ENCODE data around the gene SETD4.
"Not testable (repeated sequence)": the region's sequence is repeated elsewhere in the genome, so short reads cannot be mapped to it uniquely, and the experiment has no call there.

SETD4 gene

DNA sequence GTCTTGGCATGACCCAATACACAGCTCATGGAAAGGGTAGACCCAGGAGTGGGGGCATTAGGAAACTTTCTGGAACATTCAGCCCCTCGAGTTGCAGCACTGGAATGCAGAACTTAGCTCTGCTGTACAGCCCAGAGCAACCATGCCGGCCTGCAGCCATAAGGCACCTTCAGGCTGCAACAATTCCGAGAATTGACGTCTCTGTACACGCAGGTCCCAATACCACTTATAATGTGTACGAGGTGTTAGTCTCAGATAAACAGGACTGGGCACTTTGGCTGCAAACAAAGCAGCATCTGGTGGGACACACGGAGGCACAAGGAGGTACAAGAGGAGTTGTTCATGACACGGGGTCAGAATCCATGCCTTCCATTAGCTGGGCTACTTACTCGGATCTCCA, 17.4 kb upstream of the SETD4 start:
- no peak for DNase-seq (ENCODE audit: low spot score)

DNA sequence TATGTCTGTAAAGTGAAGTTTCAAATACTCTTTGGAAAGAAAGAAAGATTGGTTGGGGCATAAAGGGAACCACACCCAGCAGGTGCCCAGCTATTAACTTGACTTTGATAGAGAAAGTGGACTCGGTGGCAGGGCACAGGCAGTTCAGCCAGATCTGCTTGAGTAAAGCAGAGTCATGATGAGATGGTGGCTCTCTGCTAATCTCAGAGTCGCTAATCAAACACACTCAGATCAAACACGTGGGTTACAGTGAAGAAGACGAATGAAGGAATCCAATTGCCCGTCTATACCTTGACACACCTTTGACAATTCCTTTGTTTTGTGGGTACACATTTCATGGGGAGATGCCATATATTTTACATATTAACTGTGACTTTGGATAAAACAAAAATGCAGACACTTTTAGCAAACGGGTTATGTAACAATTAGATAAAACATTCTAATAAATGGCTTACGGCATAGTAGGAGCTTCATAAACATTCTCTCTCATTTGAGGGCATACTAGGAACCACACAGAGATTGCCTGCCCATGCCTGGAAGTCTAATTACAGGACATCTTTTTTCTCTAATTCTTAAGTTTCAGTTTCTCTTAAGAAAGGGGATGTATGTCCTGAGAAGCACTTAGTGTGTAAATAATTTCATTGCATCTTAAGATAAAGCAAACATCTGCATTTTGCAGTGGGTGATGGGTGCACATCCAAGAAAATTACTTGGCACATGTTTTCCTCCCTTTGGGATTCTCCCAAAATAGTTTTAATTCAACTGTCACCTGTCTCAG, 16.7 kb upstream of the SETD4 start:
- DNase-seq (ENCODE audit: low spot score), result no peak

DNA sequence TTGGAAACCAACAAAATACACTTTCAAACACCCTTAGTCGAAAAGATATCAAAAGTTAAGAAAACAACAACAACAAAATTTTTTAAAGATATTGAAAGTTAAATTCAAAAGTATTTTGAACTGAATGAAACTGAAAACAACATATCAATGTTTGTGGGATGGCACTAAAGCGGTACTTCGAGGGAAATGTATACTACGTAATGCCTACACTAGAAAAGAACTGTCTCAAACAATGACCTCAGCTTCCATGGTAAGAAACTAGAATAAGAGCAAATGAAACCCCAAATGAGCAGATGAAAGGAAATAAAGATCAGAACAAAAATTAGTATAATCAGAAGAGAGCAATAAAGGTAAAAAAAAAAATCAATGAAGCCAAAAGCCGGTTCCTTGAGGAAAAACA, 15.6 kb upstream of the SETD4 start:
- DNase-seq (ENCODE audit: low spot score), result no peak

DNA sequence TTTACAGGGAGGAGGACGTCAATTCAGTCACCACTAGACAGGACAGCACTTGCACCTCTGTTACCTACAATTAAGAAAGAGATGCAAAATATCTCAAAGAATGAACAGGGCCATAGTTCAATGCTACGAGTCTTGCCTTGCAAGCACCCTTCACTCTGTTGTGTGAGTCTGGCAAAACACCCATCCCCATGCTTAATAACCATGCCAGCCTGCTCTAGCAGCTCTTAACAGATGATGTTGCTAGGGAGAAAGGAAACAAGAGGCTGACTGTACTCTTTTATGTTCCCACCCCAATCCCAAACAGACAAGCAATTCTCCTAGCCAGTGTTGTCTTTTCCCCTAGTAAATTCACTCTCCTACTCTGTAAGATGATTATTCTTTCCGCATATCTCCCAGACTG, 14.8 kb upstream of the SETD4 start:
- DNase-seq (ENCODE audit: low spot score), result no peak

DNA sequence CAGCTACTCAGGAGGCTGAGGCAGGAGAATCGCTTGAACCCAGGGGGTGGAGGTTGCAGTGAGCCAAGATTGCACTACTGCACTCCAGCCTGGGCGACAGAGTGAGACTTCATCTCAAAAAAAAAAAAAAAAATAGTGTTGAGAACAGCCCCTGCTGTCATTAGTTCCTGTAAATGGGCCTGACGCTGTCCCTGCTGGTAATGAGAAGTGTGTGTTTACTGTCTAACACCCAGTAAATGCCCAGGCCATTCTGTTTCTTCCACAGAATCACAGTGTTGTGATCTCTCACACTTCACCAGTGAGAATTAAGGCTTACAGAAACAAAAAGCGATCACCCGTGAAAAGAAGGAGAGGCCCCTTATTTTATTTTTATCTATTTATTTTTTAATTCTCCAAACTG, 13.6 kb upstream of the SETD4 start:
- DNase-seq (ENCODE audit: low spot score), result not testable (repeated sequence)

DNA sequence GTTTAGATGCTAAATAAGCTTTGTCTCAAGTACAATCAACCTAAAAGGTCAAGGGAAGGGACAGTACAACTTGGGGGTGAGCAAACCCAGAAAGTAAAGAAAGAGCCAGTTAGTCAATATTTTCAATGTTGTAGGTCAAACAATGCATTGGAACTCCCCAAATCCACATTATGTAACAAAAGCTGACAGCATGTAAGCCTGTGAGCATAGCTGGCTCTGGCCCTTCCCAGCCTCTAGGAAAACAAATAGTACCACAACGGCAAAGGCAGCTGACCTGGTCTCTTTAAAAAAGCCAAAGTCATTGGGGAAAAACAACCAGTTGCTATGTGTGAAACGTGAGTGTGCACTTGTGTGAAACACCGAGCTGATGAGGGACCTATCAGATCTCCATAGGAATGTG, 12.9 kb upstream of the SETD4 start:
- DNase-seq (ENCODE audit: low spot score), result no peak

DNA sequence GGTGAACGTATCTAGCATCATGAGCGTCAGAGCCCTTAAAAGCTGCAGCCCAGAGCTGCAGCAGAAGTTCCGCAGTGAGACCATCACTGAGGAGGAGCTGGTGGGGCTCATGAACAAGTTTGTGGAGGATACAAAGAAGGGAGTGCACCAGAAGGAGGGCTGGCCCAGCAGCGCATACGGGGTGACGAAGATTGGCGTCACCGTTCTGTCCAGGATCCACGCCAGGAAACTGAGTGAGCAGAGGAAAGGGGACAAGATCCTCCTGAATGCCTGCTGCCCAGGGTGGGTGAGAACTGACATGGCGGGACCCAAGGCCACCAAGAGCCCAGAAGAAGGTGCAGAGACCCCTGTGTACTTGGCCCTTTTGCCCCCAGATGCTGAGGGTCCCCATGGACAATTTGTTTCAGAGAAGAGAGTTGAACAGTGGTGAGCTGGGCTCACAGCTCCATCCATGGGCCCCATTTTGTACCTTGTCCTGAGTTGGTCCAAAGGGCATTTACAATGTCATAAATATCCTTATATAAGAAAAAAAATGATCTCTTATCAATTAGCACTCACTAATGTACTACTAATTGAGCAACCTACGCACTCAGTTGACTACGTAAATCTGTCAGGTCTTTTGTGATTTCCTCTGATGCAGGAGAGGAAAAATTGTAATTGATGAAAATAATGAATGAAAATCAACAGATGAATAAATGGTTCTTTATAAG, 12.3 kb upstream of the SETD4 start:
- DNase-seq (ENCODE audit: low spot score), result no peak

DNA sequence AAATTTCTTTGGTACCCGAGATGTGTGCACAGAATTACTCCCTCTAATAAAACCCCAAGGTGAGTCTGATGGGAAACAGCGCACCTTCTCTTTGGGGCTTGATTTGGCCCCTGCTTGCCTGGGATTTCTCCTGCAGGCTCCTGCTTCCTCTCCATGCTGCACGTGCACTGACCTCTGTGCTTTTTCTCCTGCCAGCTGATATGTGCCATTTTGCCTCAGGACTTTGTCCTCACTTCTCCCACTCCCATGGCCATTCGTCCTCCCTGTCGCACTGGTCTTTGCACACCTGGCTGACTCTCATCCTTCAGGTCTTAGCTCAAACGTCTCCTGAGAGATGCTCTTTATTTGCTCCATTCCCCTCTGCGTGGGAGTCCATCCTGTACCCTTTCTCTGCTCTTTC, 10.7 kb upstream of the SETD4 start:
- no peak for DNase-seq (ENCODE audit: low spot score)

DNA sequence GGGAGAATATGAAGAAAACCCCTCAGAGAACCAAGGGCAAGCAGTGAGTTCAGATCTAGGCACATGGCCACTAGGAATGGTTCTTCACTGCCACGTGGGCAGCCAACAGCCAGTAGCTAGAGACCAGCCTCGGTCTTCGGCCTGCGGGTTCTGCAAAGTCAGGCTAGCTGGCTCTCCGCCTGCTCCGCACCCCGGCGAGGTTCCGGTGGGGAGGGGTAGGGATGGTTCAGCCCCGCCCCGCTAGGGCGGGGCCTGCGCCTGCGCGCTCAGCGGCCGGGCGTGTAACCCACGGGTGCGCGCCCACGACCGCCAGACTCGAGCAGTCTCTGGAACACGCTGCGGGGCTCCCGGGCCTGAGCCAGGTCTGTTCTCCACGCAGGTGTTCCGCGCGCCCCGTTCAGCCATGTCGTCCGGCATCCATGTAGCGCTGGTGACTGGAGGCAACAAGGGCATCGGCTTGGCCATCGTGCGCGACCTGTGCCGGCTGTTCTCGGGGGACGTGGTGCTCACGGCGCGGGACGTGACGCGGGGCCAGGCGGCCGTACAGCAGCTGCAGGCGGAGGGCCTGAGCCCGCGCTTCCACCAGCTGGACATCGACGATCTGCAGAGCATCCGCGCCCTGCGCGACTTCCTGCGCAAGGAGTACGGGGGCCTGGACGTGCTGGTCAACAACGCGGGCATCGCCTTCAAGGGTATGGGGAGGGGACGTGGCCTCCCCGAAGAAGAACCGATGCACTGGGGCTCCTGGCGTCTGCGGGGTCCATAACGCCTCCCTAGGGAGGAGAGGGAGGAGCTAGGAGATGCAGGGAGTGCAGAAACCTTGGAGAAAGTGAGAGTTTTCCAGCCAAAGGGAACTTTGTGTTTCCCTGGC, 9.6 kb upstream of the SETD4 start, which contains the start of gene CBR1:
CBR1 (plus strand) TSS at position 312 of the 871 bp plus-strand sequence; CDS start at position 404, 92 bp downstream.
- DNase-seq (ENCODE audit: low spot score), result peak; percentile 84

DNA sequence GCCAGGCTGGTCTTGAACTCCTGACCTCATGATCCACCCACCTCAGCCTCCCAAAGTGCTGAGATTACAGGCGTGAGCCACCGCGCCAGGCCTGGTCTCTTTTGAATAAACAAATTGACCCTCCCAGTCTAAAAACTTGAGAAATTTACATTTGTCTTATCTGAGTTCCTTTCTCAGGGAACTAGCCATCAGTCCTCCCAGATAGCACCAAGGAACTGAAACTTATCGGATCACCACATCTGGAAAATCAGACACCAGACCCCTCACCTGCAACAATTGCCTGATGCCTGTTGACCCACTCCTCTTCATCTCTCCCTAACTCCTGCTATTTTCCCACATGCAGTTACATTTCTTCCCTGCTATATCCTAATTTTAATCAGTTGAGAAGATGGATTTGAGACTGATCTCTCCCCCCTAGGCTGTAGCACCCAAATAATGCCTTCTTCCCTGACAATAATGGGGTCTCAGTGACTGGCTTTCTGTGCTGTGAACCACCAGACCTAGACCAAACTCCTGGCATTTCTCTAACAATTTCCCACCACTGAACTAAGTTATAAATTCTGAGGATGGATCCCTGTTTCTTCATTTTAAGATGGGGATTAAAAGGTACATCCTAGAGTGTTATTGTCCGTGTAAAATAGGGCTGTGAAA, 8.5 kb upstream of the SETD4 start:
- no peak for DNase-seq (ENCODE audit: low spot score)

DNA sequence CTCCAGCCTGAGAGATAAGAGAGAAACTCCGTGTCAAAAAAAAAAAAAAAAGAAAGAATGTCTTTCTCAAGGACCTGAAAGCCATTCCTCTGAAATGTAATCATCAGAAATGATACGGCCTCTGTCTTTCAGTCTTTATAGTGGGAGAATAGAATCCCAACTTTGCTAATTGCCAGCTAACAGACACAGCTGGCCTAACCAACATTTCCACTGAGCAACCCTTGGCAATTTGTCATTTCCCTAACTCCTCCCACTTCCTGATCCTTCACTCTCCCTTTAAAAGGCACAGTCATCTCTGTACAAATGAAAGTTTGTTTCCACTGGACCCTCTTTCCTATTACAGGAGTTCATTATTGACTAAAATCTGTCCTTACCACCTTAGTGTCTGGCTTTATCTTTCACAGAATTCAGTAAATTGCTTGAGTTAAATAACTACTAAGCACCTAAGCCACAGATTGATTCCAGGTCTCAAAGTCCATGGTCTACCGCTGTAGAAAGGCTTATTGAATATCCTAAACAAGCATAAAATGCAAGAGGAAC, 5.2 kb upstream of the SETD4 start:
- DNase-seq (ENCODE audit: low spot score), result peak; percentile 38

DNA sequence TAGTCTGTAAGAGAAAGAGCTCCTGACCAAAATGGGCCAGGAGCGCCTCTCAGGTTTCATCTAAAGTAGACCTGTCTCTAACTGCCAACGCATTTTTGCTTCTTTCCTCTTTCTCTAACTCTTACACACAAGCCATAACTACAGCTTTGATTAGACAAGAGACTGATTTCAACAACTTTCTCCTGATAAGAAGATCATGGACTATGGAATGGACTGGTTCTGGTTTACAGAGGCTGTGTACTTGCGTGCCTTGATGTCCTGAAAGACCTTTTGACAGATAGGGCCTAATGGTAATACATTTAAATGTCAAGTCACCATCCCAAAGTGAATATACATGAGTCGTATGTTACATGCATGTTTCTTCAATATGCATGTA, 3.7 kb upstream of the SETD4 start:
- no peak for DNase-seq (ENCODE audit: low spot score)

DNA sequence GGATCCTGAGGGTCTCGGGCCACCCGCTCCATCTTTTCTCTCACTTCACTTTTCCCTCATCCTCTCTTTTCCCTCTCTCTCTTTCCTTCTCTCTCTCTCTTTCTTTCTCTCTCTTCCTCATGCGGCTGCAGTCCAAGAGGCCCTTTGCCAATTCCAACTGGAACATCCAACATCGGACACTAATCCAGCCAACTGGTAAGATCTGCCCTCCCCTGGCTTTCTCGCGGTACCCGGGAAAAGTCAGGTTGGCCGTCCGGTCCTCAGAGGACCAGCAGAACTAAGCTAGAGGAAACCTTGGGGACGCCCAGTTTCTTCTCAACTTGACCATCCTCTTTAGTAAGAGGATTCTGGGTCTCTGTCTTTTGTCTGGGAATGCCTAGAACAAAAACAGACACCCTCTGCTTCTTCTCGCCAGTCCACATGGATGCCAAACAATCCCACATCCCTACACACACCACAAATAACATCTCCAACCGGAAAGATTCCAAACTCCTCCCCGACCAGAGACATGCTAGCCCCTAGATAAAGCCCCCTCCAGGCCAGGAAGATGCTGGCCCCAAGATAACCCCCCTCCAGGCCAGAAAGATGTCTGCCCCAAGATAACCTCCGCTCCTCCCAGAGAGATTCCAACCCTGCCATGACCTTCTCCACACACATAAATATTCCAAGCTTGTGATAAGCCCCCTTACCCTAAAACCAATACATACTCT, 3.2 kb upstream of the SETD4 start:
- DNase-seq (ENCODE audit: low spot score), result no peak

DNA sequence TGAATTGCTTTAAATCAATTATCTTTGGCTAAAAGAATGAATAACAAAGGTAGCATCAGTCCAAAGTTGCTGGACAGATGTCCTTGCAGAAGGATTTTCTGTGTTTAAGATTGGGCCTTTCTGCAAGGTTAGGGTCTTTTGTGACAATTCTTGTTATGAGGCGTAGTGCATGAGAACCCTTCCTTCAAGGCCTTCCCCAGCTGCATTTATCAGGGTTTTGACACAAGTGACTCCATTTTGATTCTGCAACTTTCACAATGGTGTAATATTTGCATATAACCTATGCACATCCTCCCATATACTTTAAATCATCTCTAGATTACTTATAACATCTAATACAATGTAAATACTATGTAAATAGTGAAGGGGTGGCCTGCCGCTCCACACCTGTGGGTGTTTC, 1.1 kb upstream of the SETD4 start:
- DNase-seq (ENCODE audit: low spot score), result no peak

DNA sequence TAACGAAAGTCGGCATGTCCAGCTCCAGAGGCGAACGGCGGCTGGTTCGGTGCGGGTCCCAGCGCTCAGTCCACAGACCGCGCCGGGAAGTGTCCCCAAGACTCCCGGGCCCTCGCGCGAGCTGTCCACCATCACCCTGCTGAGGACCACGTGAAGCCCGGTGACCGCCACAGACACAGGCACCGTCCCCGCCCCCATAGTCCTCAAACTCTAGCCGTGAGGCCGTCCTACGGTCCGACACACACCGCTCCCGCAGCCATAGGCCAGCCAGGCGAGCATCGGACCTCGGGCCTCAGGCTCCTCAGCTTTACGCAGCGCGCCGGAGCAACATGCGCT, 535 bp downstream of the SETD4 start:
- DNase-seq (ENCODE audit: low spot score), result no peak

DNA sequence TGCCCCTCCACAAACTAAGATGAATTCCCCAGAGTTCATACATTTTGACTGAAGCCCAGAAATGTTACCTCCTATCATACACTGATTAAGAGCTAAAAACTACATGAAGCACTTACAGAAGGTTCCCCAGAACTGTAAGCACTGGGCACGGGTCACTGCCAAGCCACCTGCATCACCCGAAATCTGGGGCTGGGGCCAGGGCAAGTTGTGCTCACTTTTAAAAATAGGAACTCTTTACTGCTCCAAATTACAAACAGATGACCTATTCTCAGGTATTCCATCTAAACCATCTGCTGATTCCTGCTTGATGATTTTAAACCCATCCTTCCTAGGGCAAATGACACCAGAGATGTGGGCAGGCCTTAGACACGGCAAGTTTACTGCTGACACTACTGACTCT, 4.8 kb downstream of the SETD4 start:
- DNase-seq (ENCODE audit: low spot score), result no peak

DNA sequence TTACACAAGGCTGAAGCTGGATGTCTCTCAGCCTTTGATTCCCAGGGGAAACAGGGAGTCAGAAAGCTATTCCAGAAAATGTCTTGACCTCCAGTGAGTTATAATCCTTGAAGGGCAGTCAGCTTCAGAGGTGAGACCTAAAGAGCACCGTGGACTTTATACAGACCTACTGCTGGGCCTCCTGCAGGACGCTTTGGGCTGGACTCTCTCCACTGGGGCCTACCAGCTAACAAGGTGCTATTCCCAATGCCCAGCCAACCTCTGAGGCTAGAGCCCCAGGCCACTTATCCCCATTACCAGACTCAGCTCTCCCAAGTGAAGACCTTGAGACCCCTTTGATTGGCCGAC, 6.6 kb downstream of the SETD4 start:
- no peak for DNase-seq (ENCODE audit: low spot score)

DNA sequence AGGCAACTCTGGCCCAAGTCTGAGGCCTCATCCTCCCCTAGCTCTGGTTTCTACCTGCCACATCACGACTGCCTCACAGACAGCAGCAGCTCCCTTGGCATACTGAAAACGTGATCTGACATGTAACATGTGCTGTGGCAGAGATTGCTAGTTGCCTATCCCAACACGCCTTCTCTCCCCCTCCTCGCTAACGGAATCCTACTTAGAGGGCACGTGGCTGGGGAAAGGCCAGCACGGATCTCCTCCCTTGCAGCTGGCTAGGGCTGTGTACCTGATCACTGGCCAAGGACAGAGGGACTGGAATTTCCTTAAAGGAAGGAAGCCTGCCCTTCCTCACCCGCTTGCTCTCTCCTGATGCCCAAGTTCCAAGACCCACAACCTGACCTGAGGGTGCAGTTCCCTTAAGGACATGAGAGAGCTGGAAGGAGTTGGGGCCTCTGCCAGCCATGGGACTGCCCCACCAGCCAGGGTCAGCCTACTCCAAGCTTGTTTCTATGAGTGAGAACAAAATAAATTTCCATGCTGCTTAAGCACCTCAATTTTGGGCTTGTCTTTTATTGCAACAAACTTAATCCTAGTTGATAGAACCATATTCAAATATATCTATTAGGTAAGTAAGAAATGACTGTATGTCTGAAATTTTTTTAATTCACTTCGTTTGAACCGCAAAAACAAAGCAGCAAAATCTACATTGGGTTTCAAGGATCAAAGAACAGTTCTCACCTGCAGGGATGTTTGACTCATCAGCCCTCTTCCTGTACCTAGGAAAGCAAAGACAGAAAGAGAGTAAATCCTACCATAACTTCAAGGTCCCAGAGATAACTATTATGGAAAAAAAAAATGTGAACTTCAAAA, 7.2 kb downstream of the SETD4 start:
- DNase-seq (ENCODE audit: low spot score), result no peak

DNA sequence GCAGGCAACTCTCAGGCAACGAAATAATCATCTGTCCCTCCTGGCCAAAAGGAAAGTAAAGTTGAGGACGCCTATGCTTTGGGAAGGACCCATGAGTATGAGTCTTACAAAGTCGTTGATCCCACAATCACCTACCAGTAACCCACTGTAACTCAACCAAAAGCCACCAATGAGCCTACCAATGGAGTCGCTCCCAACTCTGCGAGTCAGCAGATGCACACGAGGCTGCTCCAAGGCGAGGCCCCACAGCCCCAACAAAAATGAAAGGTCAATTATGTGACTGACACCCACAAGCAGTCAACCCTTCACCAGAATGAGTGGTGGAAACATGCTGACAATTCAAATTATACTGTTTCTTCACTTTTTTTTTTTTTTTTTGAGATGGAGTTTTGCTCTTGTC, 12.0 kb downstream of the SETD4 start:
- DNase-seq (ENCODE audit: low spot score), result no peak

DNA sequence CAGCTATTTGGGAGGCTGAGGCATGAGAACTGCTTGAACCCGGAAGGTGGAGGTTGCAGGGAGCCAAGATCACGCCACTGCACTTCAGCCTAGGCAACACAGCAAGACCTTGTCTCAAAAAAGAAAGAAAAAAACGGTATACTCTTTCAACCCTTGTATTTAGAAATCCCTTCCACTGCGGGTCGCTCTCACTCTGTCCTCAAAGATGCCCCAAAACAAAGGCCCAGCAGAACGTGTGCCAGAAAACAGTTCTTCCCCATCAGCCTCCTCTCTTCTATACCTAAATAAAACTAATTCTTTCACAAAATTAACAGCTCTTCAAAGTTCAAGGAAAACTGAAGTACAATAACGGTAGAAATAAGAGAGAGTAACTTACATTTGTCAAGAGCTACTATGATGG, 13.2 kb downstream of the SETD4 start:
- DNase-seq (ENCODE audit: low spot score), result no peak

DNA sequence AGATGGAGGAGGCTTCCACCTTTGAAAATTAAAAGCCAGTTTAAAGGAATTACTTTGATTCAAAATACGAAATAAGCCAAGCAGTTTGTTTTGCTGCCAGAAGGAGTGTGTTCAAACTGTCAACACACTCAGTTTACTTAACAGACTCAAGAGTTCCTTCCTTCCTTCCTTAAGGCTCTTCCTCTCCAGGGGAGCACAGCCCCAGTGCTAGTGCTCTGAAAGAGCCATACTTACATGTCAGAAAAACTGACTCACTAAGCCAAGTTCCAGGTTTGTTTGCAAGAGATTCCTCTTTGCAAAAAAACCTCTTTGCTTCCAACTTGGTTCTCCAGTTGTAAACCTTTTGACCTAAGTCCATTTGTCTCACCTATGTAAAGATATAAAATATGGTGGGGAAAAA, 14.3 kb downstream of the SETD4 start:
- DNase-seq (ENCODE audit: low spot score), result no peak
